ENCODE results near the gene EED. TPM values are rescaled to one million over a fixed set of nuclear protein-coding genes. Genes with fewer than 3 reads are reported as not detected.

EED gene
- total and polyA plus RNA-seq, 9 of the 15 experiments (the other 6 are each of a cell fraction or from before 2014, with no cell fraction given): 33.0 to 110 (median 55.1) TPM

DNA sequence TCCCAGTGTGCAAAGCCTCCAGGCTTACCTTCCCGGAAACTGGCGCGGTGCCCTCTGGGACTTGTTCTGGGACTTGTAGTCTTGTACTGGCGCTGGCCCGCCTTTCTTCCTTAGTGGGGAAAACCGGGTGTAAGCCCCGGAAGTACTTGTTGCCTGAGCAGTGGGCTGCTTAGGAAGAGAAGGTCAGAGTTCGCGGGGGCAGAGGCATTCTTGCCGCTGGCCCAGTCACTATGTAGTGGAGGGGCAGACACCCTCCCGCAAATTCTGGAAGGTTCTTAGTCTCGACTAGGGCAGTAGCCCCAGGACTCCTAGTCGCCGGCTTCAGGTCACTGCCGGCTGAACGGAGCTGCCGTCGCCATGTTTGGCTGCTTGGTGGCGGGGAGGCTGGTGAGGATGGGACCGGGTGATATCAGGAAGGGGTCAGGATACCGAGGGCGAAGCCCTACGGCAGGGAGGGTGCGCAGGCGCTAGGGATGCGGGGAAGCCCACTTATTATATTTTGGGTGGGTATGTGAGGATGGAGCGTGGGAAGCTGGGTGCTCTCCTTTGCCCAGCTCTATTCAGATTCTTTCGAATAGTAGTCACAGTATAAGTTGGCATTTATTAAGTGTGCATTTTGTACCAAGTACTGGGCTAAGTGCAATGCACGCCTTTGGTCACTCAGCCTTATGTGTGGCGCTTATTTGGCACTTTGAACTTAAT is 57.7 kb downstream of the EED start, which contains the start of gene HIKESHI (continued):
- TF ChIP-seq, protein P1, sequence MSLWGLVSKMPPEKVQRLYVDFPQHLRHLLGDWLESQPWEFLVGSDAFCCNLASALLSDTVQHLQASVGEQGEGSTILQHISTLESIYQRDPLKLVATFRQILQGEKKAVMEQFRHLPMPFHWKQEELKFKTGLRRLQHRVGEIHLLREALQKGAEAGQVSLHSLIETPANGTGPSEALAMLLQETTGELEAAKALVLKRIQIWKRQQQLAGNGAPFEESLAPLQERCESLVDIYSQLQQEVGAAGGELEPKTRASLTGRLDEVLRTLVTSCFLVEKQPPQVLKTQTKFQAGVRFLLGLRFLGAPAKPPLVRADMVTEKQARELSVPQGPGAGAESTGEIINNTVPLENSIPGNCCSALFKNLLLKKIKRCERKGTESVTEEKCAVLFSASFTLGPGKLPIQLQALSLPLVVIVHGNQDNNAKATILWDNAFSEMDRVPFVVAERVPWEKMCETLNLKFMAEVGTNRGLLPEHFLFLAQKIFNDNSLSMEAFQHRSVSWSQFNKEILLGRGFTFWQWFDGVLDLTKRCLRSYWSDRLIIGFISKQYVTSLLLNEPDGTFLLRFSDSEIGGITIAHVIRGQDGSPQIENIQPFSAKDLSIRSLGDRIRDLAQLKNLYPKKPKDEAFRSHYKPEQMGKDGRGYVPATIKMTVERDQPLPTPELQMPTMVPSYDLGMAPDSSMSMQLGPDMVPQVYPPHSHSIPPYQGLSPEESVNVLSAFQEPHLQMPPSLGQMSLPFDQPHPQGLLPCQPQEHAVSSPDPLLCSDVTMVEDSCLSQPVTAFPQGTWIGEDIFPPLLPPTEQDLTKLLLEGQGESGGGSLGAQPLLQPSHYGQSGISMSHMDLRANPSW (CRISPR knock-in tag; IDR thresholded peaks at IDR 0.05): 0 out of 2 replicates have a peak, but pooled peaks have one; percentile 44
- TF ChIP-seq SRF (CRISPR knock-in tag; IDR thresholded peaks at IDR 0.05): peak in 1 of 2 experiments; percentile 92; a peak in 2 of 4 replicates
- TF ChIP-seq TEAD4 (IDR thresholded peaks at IDR 0.05; ENCODE audit: low read length): 0 out of 2 replicates have a peak, but pooled peaks have one; percentile 51
- TF ChIP-seq TEAD4 (CRISPR knock-in tag; IDR thresholded peaks at IDR 0.05; ENCODE audit: borderline replicate concordance): no peak
- TF ChIP-seq, protein P2, sequence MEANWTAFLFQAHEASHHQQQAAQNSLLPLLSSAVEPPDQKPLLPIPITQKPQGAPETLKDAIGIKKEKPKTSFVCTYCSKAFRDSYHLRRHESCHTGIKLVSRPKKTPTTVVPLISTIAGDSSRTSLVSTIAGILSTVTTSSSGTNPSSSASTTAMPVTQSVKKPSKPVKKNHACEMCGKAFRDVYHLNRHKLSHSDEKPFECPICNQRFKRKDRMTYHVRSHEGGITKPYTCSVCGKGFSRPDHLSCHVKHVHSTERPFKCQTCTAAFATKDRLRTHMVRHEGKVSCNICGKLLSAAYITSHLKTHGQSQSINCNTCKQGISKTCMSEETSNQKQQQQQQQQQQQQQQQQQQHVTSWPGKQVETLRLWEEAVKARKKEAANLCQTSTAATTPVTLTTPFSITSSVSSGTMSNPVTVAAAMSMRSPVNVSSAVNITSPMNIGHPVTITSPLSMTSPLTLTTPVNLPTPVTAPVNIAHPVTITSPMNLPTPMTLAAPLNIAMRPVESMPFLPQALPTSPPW (CRISPR knock-in tag; IDR thresholded peaks at IDR 0.05): peak; percentile 85
- TF ChIP-seq DMBX1 (CRISPR knock-in tag; IDR thresholded peaks at IDR 0.05; ENCODE audit: borderline replicate concordance): peak; percentile 93; the same call in 1 of the 2 replicates
- TF ChIP-seq ZNF12 (CRISPR knock-in tag; IDR thresholded peaks at IDR 0.05): no peak
- TF ChIP-seq ZNF174 (CRISPR knock-in tag; IDR thresholded peaks at IDR 0.05): no peak
- no peak for TF ChIP-seq HDAC3 (IDR thresholded peaks at IDR 0.05; ENCODE audit: borderline replicate concordance, partially characterized antibody)
- no peak for TF ChIP-seq RBM14 (IDR thresholded peaks at IDR 0.05; ENCODE audit: borderline replicate concordance, insufficient read depth, low read depth, low read length)
- peak; percentile 8 for TF ChIP-seq ARHGAP35 (IDR thresholded peaks at IDR 0.05; ENCODE audit: partially characterized antibody)
- no peak for TF ChIP-seq IRF2 (CRISPR knock-in tag; IDR thresholded peaks at IDR 0.05)
- TF ChIP-seq ZNF347 (CRISPR knock-in tag; IDR thresholded peaks at IDR 0.05; ENCODE audit: low read depth): no peak
- TF ChIP-seq GATAD2B (IDR thresholded peaks at IDR 0.05; ENCODE audit: borderline replicate concordance): peak; percentile 29; the same call in 1 of the 2 replicates
- TF ChIP-seq HDAC1 (IDR thresholded peaks at IDR 0.05): peak in 1 of 2 experiments; percentile 80; a peak in 2 of 4 replicates
- TF ChIP-seq, protein P3, sequence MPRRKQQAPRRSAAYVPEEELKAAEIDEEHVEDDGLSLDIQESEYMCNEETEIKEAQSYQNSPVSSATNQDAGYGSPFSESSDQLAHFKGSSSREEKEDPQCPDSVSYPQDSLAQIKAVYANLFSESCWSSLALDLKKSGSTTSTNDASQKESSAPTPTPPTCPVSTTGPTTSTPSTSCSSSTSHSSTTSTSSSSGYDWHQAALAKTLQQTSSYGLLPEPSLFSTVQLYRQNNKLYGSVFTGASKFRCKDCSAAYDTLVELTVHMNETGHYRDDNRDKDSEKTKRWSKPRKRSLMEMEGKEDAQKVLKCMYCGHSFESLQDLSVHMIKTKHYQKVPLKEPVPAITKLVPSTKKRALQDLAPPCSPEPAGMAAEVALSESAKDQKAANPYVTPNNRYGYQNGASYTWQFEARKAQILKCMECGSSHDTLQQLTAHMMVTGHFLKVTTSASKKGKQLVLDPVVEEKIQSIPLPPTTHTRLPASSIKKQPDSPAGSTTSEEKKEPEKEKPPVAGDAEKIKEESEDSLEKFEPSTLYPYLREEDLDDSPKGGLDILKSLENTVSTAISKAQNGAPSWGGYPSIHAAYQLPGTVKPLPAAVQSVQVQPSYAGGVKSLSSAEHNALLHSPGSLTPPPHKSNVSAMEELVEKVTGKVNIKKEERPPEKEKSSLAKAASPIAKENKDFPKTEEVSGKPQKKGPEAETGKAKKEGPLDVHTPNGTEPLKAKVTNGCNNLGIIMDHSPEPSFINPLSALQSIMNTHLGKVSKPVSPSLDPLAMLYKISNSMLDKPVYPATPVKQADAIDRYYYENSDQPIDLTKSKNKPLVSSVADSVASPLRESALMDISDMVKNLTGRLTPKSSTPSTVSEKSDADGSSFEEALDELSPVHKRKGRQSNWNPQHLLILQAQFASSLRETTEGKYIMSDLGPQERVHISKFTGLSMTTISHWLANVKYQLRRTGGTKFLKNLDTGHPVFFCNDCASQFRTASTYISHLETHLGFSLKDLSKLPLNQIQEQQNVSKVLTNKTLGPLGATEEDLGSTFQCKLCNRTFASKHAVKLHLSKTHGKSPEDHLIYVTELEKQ (CRISPR knock-in tag; IDR thresholded peaks at IDR 0.05): no peak
- peak; percentile 76; the same call in 1 of the 2 replicates for TF ChIP-seq L3MBTL2 (IDR thresholded peaks at IDR 0.05)
- no peak for TF ChIP-seq U2AF2 (optimal IDR thresholded peaks at IDR 0.05; ENCODE audit: low read depth, low read length)
- TF ChIP-seq MTA1 (IDR thresholded peaks at IDR 0.05; ENCODE audit: borderline replicate concordance): no peak
- TF ChIP-seq ZNF668 (CRISPR knock-in tag; IDR thresholded peaks at IDR 0.05): no peak
